Measurements from ENCODE around the gene VDAC1. TPM values are rescaled to one million over a fixed set of nuclear protein-coding genes. Genes with fewer than 3 reads are reported as not detected.

The VDAC1 gene
- total and polyA plus RNA-seq, 2 of the 8 experiments (the other 6 are each of a cell fraction or from before 2014, with no cell fraction given) = 111 to 301 TPM

GRCh38 chr5:134038138-134038537, 33.4 kb upstream of the VDAC1 start:
- FAIRE-seq (no peak), DNase-seq (ENCODE audit: low read depth in 1 of 2, low spot score in 2 of 2) (no peak)
- CTCF ChIA-PET (ENCODE audit: partially characterized antibody) = interaction anchor here (1.0 to 8.6 kb wide), 6 partner anchors 12 to 103 kb away, joined by 3 to 148 read pairs (median 6); no protein-coding TSS in a partner anchor

More at GRCh38 chr5:134038138-134038537, 33.4 kb upstream of the VDAC1 start:
- Histone ChIP-seq H4K91ac (replicated peaks; ENCODE audit: insufficient read length, low read length) (no peak overlapping the region), H2BK20ac (ENCODE audit: low read length) (no peak overlapping the region), H2BK120ac (replicated peaks; ENCODE audit: low read depth, low read length) (no peak overlapping the region), H2BK12ac (ENCODE audit: low read depth, low read length) (no peak overlapping the region), H3K79me1 (ENCODE audit: low read depth, low read length) (no peaks in the 10 kb centered on the region), H3K9ac (replicated peaks in 1 of 4; ENCODE audit: extremely low read depth in 1 of 4, low read depth in 3 of 4, low read length in 3 of 4) (no peak overlapping the region), H3K4me3 (ENCODE audit: extremely low read depth in 1 of 4, insufficient read depth in 2 of 4, low read depth in 3 of 4, low read length in 4 of 4) (no peak overlapping the region), H2BK5ac (ENCODE audit: low read depth, low read length) (no peak overlapping the region), H4K5ac (ENCODE audit: insufficient read length, low read depth, low read length) (no peak overlapping the region), H3K27me3 (replicated peaks in 1 of 4; ENCODE audit: control insufficient read depth in 3 of 4, extremely low read depth in 1 of 4, insufficient read depth in 3 of 4, low read length in 3 of 4) (peaks cover 0 to 2% (median 0%) of the 10 kb centered on the region in 4 experiments; a peak in 3 of 7 replicates), H2AFZ (ENCODE audit: low read length) (no peak overlapping the region), H4K20me1 (replicated peaks in 1 of 2; ENCODE audit: control insufficient read depth in 1 of 2, insufficient read depth in 2 of 2, low read length in 2 of 2) (no peaks in the 10 kb centered on the region), H3K23ac (ENCODE audit: insufficient read length) (no peak overlapping the region), H3K18ac (ENCODE audit: extremely low read depth, low read length) (no peak overlapping the region), H4K8ac (ENCODE audit: extremely low read depth, insufficient read depth, low read length) (no peak overlapping the region), H3K79me2 (ENCODE audit: control insufficient read depth in 1 of 2, insufficient read depth in 2 of 2, low read length in 2 of 2) (no peaks in the 10 kb centered on the region), H3K56ac (replicated peaks; ENCODE audit: insufficient read length, low read depth, low read length) (no peak overlapping the region), H3K14ac (ENCODE audit: insufficient read length) (no peak overlapping the region), H3K23me2 (ENCODE audit: low read depth, low read length) (no peaks in the 10 kb centered on the region), H3K27ac (ENCODE audit: low read depth, low read length) (no peak overlapping the region), H2AK5ac (ENCODE audit: low read depth, low read length) (no peak overlapping the region), H3K9me3 (ENCODE audit: insufficient read depth in 2 of 2, low read depth in 1 of 2, low read length in 1 of 2) (no peaks in the 10 kb centered on the region), H3K36me3 (ENCODE audit: control insufficient read depth in 2 of 4, insufficient read depth in 4 of 4, low read length in 3 of 4) (no peaks in the 10 kb centered on the region), H2BK15ac (ENCODE audit: low read length) (no peak overlapping the region), H3K4me1 (replicated peaks in 1 of 4; ENCODE audit: control insufficient read depth in 3 of 4, insufficient read depth in 4 of 4, low read length in 3 of 4) (0 out of 7 replicates have a peak, but pooled peaks cover 0 to 3% (median 0%) of the 10 kb centered on the region in 4 experiments), H3K4me2 (ENCODE audit: insufficient read depth in 1 of 2, low read depth in 2 of 2, low read length in 2 of 2) (no peak overlapping the region), H3K4ac (replicated peaks; ENCODE audit: insufficient read length, low read depth, low read length) (no peak overlapping the region)
- POLR2A ChIA-PET (ENCODE audit: partially characterized antibody) = no interaction called here
- TF ChIP-seq SP1 (IDR thresholded peaks at IDR 0.05; ENCODE audit: low read depth, low read length) (no peak), BACH1 (IDR thresholded peaks at IDR 0.05; ENCODE audit: low read length) (no peak), SP4 (IDR thresholded peaks at IDR 0.05; ENCODE audit: low read length) (no peak), POLR2AphosphoS5 (IDR thresholded peaks at IDR 0.05; ENCODE audit: low read depth, low read length) (no peak), TAF7 (optimal IDR thresholded peaks at IDR 0.05; ENCODE audit: borderline replicate concordance, low read depth, low read length) (no peak), FOSL1 (IDR thresholded peaks at IDR 0.05; ENCODE audit: insufficient read depth, low read depth, low read length) (no peak), RNF2 (IDR thresholded peaks at IDR 0.05; ENCODE audit: borderline replicate concordance, low read depth, low read length, missing control alignments, poor library complexity, severe bottlenecking) (no peak), JUND (IDR thresholded peaks at IDR 0.05; ENCODE audit: low read length) (no peak), SRF (IDR thresholded peaks at IDR 0.05; ENCODE audit: low read depth, low read length) (no peak), SIX5 (IDR thresholded peaks at IDR 0.05; ENCODE audit: low read depth, low read length) (no peak), RXRA (IDR thresholded peaks at IDR 0.05; ENCODE audit: insufficient read depth, low read depth, low read length) (no peak), JUN (IDR thresholded peaks at IDR 0.05; ENCODE audit: low read depth, low read length) (no peak), CBX5 (IDR thresholded peaks at IDR 0.05; ENCODE audit: low read depth, low read length) (no peak)
- TF ChIP-seq, protein P1, sequence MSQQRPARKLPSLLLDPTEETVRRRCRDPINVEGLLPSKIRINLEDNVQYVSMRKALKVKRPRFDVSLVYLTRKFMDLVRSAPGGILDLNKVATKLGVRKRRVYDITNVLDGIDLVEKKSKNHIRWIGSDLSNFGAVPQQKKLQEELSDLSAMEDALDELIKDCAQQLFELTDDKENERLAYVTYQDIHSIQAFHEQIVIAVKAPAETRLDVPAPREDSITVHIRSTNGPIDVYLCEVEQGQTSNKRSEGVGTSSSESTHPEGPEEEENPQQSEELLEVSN (IDR thresholded peaks at IDR 0.05) = no peak
- 68% methylated on average over 3 of the region's 3 CpGs; no CpG with 5 or more reads in 1 of the 2 experiments for WGBS, 2 experiments (ENCODE audit: extremely low coverage in 1 of 2, insufficient coverage in 1 of 2, insufficient read length in 1 of 2, insufficient replicate concordance in 2 of 2, low coverage in 1 of 2, low lambda C conversion rate in 2 of 2, missing lambda C conversion rate in 1 of 2)

Measured in H1 (cell line).